ENCODE results near the gene GLCE.
"Not testable (repeated sequence)": the region's sequence is repeated elsewhere in the genome, so short reads cannot be mapped to it uniquely, and the experiment has no call there.

Gene GLCE

DNA sequence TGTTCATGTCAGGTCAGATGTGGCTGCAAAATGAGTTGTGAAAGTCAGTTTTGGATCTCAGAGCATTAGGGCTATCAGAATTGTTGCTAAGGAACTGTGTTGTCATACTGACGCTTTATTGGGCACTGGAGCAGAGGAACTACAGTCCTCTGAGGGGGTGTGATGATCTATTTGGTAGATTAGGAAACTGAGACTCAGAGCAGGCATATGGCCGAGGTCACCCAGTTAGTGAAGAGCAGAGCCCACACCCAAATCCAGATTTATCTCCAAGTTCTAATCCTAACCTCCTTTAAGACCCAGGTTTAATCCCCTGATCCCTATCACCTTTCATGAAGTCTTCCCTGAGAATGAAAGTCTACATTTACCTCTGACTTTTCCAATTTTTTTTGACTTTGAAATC is 25.6 kb upstream of the GLCE start:
- DNase-seq (ENCODE audit: extremely low read depth in 1 of 2, low read depth in 1 of 2), result no peak

DNA sequence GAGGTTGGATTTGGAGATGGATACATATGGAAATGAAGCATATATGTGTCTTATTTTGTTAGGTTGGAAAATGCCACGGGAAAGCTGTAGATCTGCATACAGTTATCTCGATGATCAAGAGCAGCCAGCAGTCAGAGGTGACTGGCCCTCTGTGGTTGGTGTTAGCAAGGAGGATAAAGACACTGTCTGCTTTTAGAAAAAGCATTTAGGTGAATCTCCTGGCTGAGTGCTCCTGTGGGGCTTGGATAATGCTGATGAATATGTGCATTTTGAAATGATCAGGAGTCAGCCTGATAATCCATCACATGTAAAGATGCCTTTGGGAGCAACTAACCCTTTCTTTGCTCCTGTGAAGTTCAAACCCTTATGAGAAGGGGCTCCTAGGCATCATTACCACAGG is 24.9 kb upstream of the GLCE start:
- DNase-seq (ENCODE audit: extremely low read depth in 1 of 2, low read depth in 1 of 2), result no peak

- DNase-seq (ENCODE audit: extremely low read depth in 1 of 2, low read depth in 1 of 2), result no peak
These were observed 21.5 kb upstream of the GLCE start for GRCh38 chr15:69138963-69139362.

- DNase-seq (ENCODE audit: extremely low read depth in 1 of 2, low read depth in 1 of 2), result no peak
These were observed 20.1 kb upstream of the GLCE start for GRCh38 chr15:69140306-69140705.

- DNase-seq (ENCODE audit: extremely low read depth in 1 of 2, low read depth in 1 of 2), result no peak
These were observed 19.1 kb upstream of the GLCE start for GRCh38 chr15:69141286-69141701.

DNA sequence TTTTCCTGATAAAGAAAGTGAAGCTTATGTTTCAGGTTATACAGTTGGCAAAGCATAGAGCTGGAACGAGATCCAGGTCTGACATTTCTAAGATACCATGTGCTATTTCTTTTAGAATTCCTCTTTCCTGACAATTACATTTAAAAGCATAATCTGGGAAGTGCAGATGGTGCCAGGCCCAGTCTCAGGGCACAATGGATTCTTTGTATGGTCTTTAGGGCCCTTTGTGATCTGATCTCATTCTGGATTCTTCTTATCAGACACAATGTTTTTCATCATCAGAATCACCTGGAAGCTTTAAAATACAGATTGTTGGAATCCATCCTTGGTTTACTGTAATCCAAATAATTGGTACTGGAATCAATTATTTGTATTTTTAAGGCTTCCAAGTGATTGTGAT is 18.6 kb upstream of the GLCE start:
- no peak for DNase-seq (ENCODE audit: extremely low read depth in 1 of 2, low read depth in 1 of 2)

- DNase-seq (ENCODE audit: extremely low read depth in 1 of 2, low read depth in 1 of 2), result no peak
These were observed 16.5 kb upstream of the GLCE start for GRCh38 chr15:69143756-69144436.

- DNase-seq (ENCODE audit: extremely low read depth in 1 of 2, low read depth in 1 of 2), result no peak
These were observed 15.9 kb upstream of the GLCE start for GRCh38 chr15:69144530-69144929.

GRCh38 chr15:69145149-69145693 is 15.2 kb upstream of the GLCE start:
- no peak for DNase-seq (ENCODE audit: extremely low read depth in 1 of 2, low read depth in 1 of 2)

DNA sequence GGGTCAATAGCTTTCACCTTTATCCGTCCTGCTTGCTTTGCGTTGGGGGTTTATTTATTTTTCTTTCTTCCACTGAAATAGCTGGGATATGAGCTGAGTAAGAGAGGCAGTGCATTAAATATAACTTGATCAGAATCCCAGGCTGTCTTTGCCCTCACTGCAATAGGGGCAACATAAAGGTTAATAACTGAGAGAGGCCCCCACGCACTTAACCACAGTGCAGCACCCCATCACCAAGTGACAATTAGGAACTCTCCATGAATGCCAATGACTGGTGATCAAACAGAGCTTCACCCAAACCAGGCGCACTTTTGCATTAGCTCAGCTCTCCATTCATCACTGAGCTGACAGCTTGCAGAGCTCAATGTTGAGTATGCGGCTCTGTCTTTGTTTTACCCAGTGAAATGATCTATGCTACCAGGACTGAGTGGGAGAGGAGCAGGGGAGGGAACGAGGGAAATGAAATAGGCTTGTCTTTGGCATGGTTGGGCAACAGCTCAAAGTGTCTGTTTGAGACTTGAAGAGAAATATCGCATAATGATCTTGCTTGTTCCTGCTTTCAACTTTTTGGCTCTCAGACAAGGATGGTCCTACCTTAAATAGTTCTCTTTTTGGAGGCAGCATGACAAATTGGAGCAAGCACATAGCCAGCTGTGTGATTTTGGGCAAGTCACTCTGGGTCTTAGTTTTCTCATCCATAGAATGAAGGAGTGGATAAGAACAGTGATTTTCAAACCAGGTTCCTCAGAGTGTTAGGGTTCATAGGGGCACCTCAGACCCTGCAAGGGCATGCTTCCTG is 14.5 kb upstream of the GLCE start:
- no peak for DNase-seq (ENCODE audit: extremely low read depth in 1 of 2, low read depth in 1 of 2)

GRCh38 chr15:69146724-69147435 is 13.6 kb upstream of the GLCE start:
- DNase-seq (ENCODE audit: extremely low read depth in 1 of 2, low read depth in 1 of 2), result no peak

DNA sequence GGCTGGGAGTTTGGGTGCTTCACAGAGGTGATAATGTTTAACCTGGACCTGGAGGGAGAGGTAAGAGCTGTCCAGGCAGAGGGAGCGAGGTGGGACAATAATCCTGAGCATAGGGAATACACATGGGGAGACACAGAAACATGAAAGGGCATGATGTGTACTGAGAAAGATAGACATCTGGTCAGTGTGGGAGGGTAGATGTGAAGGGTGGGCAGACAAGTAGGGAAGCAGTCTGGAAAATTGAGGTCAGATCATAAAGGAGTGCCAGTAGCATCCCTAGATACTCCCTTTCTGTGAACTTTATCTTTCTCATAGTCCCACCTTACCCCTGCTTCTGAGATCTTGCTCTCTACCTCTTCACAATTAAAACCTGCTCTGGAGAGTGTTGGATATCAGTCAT is 12.0 kb upstream of the GLCE start:
- no peak for DNase-seq (ENCODE audit: extremely low read depth in 1 of 2, low read depth in 1 of 2)

DNA sequence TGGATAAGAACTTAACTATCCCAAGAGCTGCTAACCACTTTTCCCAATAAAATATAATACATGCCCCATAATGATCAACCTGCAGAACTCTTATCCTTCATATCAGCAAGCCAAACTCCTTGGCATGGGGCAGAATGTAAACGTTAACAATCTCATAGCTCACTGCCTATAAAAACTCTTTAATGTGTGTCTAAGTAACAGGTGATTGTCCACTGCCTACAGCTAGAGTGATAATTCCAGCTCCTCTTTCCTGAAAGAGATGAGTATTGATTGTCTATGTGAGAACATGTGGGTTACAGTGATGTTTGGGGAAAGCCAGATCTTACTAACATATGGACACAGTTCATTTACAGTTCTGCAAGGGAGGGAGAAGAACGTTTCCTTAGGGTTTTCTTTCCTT is 11.3 kb upstream of the GLCE start:
- DNase-seq (ENCODE audit: extremely low read depth in 1 of 2, low read depth in 1 of 2), result no peak

GRCh38 chr15:69149803-69150202 is 10.6 kb upstream of the GLCE start:
- no peak for DNase-seq (ENCODE audit: extremely low read depth in 1 of 2, low read depth in 1 of 2)

GRCh38 chr15:69150336-69150735 is 10.1 kb upstream of the GLCE start:
- no peak for DNase-seq (ENCODE audit: extremely low read depth in 1 of 2, low read depth in 1 of 2)

- no peak for DNase-seq (ENCODE audit: extremely low read depth in 1 of 2, low read depth in 1 of 2)
These were observed 9.6 kb upstream of the GLCE start for GRCh38 chr15:69150841-69151240.

DNA sequence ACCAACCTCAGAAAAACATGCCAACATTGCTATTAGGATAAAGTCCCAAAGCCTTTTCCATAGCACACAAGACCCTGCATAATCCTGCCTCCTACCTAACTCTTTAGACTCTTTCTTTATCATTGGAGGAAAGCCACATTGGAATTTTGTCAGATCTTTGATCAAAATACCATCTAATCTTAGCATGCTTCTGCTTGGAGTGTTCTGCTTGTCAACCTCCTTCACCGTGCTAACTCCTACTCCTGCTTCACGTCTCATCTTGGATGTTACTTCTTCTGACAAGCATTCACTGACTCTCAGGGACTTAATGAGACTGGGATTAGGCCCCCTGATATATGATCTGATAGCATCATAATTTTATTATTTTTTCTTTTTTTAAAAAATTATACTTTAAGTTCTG is 7.4 kb upstream of the GLCE start:
- no peak for DNase-seq (ENCODE audit: extremely low read depth in 1 of 2, low read depth in 1 of 2)

DNA sequence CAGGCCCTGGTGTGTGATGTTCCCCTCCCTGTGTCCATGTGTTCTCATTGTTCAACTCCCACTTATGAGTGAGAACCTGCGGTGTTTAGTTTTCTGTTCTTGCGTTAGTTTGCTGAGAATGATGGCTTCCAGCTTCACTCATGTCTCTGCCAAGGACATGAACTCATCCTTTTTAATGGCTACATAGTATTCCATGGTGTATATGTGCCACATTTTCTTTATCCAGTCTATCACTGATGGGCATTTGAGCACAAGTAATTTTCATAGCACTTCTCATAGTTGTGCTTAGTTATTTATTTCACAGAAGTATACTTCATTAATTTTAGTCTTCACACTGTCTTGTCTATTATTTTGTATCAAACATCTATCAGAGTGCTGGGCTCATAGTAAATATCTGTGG is 6.8 kb upstream of the GLCE start:
- not testable (repeated sequence) for DNase-seq (ENCODE audit: extremely low read depth in 1 of 2, low read depth in 1 of 2)

DNA sequence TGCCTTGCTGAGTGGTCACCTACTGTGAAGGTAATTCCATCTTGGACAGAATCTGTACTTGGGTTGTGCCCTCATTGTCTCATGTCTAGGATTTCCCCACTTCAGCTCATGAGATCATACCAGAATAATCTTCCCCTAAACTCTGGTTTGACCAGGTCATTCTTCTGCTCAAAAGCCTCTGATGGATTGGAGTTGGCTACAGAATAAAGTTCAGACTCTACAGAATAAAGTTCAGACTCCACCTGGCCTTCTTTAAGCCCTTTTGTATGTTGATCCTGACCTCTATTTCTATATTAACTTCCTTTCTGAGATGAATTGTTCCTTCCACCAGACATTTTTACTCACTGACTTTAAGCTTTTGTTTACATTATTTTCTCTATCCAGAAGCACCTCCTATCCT is 6.4 kb upstream of the GLCE start:
- DNase-seq (ENCODE audit: extremely low read depth in 1 of 2, low read depth in 1 of 2), result no peak

DNA sequence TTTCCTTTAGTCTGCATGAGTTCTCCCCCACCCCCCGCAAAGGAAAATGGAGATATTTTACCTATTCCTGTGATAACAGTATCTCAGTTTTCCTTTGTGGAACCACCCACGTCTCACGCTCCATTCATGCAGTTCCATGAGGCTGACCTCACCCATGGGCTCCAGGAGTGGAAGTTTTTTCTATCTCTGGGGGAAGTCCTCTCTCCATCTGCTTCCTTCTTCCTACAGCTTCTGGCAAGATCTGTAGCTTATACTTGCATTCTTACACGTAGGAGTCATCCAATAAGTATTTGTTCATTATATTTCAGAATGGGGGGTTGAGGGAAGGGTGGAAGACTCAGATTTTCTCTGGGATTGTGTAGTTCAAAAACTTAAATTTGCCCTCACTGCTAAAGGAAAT is 5.8 kb upstream of the GLCE start:
- DNase-seq (ENCODE audit: extremely low read depth in 1 of 2, low read depth in 1 of 2), result no peak

- no peak for DNase-seq (ENCODE audit: extremely low read depth in 1 of 2, low read depth in 1 of 2)
These were observed 3.6 kb upstream of the GLCE start for GRCh38 chr15:69156736-69157381.
